ENCODE measurements around the gene CELA2A.
"Not testable (repeated sequence)": the region's sequence is repeated elsewhere in the genome, so short reads cannot be mapped to it uniquely, and the experiment has no call there.

Gene CELA2A

DNA sequence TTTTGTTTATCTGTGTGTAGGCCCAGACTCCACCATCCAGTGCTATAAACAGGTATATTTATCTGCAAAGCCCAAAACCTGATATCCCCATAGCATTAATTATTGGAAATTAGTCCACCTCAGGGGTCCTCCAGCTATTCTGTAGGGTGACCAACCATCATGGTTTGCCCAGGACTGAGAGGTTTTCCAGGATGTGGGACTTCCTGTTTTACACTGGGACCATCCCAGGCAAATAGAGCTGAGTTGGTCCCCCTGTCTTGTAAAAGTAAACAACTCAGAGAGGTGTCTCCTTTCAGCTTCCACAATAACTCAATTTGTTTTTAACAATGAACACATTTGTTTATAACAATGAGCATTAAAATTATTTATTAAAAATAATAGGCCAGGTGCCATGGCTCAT is 11.6 kb downstream of the CELA2A start:
- DNase-seq (ENCODE audit: low spot score), result no peak

DNA sequence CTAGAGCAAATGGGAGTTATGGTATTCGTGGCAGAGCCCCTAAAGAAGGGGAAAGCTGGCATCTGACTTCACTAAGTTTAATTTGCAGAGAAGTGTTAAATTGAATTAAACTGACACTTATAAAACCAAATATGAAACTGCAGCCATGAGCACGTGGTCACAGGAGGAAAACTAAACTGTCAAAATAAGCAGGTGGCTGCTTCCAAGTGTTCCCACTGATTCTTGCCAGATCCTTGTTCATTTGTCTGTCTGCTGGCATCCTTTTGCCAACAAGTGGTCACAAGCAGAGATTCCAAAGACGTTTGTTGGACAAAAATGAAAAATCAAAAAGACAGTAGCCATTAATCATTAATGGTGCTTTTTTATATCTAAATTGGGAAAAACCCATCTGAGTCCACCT is 12.8 kb downstream of the CELA2A start:
- no peak for DNase-seq (ENCODE audit: low spot score)

DNA sequence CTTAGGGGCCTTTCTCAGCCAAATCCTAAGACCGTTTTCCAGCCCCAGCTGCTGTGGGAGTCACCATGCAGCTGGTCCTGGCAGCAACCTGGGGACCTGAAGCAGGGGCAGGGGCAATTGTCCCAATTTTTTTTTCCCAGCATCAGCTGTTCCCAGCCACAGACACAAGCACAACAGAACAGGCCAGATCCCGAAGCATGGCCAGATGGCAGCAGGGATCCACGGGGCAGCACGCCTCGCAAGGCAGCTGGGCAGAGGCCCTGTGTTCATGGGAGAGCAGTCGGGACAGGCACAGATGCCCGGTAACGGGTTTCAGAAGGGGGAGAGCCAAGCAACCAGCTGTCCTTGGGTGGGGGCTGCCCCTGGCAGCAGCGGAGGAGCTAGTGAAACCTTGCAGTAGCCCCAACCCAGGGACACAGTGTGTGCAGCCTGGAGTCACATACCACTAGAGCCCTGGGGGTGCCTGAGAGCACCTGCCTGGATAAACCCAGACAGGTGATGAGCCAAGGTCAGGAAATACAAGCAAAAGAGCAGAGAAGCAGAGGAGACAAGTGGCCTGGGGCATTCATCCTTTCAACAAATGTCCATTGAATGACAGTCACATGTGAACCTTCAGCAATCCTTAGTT is 13.4 kb downstream of the CELA2A start:
- DNase-seq (ENCODE audit: low spot score), result peak; percentile 20

DNA sequence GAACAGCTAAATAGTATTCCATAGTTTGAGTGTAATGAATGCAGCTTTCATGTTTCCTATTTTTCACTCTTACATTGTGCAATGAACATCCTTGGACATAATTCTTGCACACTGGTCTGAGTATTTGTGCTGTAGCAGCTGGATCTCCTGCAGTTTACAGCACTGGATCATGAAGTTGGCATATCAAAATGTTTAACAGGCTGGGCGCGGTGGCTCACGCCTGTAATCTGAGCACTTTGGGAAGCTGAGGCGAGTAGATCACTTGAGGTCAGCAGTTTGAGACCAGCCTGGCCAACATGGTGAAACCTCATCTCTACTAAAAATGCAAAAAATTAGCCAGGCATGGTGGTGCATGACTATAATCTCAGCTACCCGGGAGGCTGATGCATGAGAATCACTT is 14.5 kb downstream of the CELA2A start:
- not testable (repeated sequence) for DNase-seq (ENCODE audit: low spot score)

DNA sequence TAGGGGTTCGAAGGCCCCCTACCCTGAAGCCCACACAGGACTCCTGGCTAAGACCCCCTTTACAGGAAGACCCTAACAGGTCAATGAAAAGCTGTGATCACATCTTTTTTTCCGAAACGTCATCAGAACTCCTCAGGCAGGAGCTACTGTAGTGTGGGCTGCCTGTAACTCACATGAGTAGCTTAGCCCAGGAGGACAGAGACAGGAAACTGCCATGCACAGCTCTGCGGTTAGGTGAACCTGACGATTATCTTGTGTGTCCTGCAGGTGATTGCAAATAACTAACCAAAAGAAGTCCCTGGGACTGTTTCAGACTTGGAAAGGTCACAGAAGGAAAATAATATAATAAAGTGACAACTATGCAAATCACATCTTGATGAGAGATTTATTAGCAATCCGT is 15.2 kb downstream of the CELA2A start:
- not testable (repeated sequence) for DNase-seq (ENCODE audit: low spot score)

DNA sequence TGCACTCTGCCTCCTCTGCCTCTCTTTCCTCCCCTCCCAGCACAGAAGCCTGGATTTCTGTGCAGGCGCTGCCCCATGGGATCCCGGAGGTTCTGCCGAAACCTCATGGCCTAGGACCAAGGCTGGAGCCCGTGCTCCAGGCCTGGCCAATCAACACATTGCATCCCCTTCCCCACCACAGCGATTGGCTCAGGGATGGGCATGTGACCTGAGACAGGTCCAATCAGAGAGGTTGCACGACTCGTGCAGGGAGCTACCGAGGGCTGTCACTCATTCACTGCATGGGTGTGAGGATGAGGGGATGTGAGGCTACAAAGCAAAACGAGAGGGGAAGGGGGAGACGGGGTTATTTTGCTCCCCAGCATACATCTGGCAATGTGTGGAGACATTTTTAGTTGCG is 16.1 kb downstream of the CELA2A start:
- no peak for DNase-seq (ENCODE audit: low spot score)

DNA sequence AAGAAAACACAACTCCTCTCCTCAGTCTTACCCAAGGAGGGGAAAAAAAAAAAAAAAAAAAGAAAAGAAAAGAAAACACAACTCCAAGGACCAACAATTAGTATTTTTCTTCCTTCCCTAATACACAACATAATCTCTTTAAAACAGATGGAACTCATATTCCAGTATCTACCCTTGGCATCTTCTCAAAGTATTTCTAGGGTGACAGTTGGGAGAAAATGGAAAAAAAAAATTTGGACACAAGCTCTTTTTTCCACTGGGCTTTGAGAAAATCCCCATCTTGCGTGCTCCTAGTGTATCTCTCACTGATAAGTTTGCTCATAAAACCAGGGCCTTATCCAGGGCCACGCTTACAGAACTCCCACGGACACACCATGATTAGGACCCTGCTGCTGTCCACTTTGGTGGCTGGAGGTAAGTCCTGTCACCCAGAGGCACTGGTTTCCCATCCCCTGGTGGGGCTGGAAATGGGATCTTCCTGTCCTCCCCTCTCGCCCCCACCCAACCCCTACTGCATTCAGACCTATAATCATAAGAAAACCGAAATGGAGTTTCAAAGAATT is 19.3 kb downstream of the CELA2A start, which contains the start of gene CELA2B:
TSS of gene CELA2B (plus strand) at position 353 of the 563 bp plus-strand sequence. CDS start at position 375, 22 bp downstream.
- DNase-seq (ENCODE audit: low spot score), result no peak

DNA sequence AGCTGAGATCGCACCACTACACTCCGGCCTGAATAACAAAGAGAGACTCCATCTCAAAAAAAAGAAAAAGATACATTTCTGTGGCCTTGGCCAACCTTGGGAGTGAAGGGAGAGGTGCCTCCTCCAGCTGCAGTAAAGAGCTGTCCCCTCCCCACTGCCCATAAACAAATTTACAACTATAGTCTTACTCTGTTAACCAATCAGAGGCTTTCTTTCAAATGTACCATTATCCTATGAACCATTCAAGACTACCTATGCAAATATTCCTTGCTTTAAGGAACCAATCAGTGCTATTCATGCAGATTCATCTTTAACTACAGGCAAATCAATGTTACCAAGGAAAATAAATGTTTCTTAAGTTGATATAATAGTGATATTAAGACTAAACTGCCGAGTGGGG is 20.4 kb downstream of the CELA2A start:
- no peak for DNase-seq (ENCODE audit: low spot score)

DNA sequence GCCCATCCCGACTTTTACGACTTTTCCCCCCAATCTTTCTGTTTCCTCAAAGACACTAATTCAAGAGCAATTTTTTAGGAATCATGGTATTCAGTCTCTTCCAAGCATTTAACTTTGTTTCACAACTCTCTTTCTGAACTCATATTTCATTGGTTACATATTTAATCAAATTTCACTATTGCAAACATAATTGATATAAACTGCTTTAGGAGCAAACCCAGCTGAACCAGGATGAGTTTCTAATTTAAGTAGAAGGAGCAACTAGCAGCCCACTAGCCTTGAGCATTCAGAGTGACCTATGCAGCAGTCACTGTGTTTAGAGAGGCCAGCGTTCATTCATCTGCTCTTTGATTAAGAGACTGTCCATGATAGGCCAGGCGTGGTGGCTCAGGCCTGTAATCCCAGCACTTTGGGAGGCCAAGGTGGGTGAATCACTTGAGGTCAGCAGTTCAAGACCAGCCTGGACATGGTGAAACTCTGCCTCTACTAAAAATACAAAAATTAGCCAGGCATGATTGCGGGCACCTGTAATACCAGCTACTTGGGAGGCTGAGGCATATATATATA is 21.2 kb downstream of the CELA2A start:
- DNase-seq (ENCODE audit: low spot score), result no peak

DNA sequence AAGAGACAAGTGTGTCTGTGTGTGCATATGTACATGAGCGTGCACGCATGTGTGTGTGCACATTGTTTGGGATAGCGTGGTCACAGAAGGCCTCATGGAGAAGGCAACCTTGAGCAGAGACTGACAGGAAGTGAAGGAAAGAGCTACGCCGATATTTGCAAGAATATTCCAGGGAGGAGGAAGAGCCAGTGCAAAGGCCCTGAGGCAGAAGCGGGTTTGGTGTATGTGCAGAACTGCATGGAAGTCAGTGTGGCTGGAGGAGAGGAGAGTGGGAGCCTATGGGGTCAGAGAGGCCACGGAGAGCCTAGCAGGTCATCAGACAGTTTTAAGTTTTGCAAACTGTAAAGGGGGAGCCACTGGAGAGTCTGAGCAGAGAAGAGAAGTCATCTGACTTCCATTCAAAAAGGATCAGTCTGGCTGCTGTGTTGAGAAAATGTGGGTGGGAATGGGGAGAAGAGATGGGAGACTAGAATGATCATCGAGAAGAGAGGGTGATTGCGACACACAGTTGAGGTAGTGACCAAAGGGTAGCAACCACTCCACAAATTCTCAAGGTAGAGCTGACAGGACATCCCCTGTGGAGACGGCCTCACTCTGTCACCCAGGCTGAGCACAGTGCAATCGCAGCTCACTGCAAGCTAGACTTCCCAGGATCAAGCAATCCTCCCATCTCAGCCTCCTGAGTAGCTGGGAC is 23.3 kb downstream of the CELA2A start:
- no peak for DNase-seq (ENCODE audit: low spot score)

DNA sequence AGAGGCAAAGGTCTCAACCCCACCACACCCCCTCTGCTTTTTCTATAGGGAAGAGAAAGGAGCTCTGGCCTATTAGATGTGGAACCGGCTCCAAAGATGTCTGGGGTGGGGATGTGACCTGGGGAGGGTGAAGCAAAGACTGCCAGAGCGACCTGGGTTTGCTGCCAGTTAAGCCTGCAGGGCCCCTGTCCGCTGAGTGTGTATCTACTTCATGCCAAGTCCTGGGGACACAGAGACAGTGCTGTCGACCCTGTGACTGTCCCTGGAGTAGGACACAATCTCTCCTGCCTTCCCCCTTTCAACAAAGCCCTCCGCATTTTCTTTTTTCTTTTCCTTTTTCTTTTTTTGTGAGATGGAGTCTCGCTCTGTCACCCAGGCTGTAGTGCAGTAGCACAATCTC is 25.9 kb downstream of the CELA2A start:
- not testable (repeated sequence) for DNase-seq (ENCODE audit: low spot score)

DNA sequence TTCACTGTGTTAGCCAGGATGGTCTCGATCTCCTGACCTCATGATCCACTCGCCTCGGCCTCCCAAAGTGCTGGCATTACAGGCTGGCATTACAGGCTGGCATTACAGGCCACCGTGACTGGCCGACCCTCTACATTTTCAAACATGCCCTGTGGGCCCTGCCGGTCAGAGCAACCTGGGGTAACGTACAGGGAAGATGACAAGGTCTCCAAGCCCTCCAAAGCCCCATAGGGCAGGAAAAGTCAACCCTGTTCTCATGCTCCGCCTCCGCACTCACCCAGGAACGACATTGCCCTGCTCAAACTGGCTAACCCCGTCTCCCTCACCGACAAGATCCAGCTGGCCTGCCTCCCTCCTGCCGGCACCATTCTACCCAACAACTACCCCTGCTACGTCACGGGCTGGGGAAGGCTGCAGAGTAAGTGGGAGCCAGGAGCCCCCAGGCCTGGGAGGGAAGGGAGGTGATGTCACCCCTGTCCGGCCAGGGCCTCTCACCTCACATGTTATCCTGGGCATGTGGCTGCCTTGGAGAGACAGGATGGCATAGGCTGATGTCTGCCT is 26.5 kb downstream of the CELA2A start:
- not testable (repeated sequence) for DNase-seq (ENCODE audit: low spot score)

DNA sequence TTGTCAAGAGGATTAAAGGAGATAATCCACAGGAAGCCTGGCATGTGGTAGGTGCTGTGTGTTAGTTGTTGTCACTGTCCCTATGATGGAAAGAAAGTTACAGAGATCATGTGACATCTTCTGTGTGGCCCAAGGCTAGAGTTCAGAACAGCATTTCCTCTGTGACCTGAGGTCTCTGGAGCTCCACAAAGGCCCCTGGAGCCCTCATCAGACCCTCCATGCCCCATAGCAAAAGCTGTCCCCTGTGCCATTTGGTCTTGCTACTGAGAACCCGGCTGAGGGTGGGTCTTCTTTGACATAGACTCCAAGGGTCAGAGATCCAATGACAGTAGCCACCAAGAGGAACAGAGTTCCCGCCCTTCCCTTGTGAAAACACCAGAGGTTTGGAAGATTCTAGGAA is 27.4 kb downstream of the CELA2A start:
- DNase-seq (ENCODE audit: low spot score), result no peak

DNA sequence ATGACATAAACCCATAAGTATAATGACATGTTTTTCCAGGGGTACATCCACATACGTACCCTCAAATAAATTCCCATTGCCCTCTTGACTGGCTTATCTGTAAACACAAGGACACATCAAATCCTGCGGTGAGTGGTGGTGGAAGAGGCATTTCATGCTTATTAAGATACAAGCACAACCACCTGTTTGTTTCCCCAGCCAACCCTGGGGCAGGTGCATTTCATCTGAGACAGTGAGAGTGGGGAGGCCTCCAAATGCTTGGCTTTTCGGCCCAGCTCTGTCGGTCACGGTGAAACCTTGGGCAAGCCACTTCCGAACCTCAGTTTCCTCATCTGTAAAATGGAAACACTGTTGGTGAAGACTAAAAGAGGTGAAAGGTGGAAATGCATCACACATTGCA is 27.9 kb downstream of the CELA2A start:
- DNase-seq (ENCODE audit: low spot score), result not testable (repeated sequence)

DNA sequence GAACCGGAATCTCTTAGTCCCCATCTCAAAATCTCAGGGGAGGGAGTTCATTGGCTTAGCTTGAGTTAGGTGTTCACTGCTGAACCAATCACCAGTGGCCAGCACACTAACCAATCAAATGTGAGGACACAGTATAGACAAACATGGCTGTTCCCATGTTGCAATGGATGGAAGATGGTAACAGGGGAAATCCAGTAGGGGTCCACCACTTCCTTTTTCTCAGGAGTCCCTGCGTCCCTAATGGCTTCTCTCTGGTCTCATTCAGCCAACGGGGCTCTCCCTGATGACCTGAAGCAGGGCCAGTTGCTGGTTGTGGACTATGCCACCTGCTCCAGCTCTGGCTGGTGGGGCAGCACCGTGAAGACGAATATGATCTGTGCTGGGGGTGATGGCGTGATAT is 29.1 kb downstream of the CELA2A start:
- no peak for DNase-seq (ENCODE audit: low spot score)

DNA sequence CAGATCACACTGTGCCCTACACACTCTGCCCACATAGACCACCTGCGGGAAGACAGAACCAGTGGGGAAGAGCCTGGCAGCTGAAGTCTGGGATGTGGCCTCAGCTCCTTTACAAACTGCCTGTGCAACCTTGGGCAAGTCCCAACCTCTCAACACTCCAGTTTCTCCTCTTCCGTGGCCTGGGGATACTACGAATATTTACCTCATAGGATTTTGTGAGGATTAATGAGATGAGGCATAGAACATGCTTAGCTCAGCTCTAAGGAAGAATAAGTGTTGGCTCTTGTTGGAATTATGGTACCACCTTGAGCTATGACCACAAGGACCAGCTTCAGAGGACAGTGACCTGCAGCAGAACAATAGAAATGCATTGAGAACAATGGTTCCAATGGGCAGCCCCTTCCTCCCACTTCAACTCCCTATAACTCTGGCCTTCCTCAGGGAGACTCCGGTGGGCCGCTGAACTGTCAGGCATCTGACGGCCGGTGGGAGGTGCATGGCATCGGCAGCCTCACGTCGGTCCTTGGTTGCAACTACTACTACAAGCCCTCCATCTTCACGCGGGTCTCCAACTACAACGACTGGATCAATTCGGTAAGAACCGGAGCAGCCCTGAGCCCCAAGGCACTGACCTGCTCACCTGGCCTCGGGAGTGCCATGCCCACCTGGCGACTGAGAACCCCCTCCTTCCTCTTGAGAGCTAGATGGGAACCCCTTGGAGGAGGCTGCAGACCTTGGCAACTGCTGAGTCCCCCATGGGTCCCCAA is 30.5 kb downstream of the CELA2A start:
- not testable (repeated sequence) for DNase-seq (ENCODE audit: low spot score)

DNA sequence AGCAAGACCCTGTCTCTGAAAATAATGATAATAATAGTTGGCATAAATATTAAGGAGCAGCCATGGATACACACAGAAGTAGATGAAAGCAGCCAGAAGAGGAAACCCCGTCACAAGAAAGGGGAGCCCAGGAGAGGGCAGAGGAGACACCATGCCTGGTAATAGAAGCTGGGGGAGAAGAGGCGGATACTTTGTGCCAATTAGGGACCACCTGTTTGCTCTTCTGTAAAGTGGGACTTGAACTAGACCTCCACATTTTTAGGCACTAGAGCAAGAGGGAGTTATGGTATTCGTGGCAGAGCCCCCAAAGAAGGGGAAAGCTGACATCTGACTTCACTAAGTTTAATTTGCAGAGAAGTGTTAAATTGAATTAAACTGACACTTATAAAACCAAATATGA is 31.8 kb downstream of the CELA2A start:
- DNase-seq (ENCODE audit: low spot score), result no peak

DNA sequence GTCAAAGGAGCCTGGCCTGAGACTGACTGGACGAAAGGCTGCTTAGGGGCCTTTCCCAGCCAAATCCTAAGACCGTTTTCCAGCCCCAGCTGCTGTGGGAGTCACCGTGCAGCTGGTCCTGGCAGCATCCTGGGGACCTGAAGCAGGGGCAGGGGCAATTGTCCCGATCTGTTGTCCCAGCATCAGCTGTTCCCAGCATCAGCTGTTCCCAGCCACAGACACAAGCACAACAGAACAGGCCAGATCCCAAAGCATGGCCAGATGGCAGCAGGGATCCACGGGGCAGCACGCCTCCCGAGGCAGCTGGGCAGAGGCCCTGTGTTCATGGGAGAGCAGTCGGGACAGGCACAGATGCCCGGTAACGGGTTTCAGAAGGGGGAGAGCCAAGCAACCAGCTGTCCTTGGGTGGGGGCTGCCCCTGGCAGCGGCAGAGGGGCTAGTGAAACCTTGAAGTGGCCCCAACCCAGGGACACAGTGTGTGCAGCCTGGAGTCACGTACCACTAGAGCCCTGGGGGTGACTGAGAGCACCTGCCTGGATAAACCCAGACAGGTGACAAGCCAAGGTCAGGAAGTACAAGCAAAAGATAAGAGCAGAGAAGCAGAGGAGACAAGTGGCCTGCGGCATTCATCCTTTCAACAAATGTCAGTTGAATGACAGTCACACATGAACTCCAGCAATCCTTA is 32.7 kb downstream of the CELA2A start:
- DNase-seq (ENCODE audit: low spot score), result peak; percentile 52

DNA sequence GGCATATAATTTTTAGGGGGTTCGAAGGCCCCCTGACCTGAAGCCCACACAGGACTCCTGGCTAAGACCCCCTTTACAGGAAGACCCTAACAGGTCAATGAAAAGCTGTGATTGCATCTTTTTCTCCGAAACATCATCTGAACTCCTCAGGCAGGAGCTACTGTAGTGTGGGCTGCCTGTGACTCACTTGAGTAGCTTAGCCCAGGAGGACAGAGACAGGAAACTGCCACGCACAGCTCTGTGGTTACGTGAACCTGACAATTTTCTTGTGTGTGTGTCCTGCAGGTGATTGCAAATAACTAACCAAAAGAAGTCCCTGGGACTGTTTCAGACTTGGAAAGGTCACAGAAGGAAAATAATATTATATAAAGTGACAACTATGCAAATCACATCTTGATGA is 34.5 kb downstream of the CELA2A start:
- not testable (repeated sequence) for DNase-seq (ENCODE audit: low spot score)

DNA sequence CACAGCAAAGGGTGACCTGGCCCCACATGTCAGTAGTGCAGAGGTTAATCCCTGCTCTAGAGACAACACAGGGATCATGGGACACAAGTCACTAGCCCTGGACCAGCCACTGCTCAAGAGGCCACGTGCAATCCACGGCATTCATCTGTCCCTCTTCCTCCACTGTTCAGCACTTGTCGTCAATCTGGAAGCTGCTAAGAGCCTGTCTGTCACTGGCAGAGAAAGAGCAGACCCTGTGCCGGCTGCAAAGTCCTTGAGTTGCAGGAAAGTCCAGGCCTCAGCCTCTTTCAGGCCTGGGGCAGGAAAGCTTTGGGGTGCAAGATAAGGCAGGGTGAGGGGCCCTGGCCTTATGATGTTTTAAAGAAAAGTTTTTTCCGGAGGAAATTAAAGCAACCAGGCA is 36.1 kb downstream of the CELA2A start:
- no peak for DNase-seq (ENCODE audit: low spot score)

DNA sequence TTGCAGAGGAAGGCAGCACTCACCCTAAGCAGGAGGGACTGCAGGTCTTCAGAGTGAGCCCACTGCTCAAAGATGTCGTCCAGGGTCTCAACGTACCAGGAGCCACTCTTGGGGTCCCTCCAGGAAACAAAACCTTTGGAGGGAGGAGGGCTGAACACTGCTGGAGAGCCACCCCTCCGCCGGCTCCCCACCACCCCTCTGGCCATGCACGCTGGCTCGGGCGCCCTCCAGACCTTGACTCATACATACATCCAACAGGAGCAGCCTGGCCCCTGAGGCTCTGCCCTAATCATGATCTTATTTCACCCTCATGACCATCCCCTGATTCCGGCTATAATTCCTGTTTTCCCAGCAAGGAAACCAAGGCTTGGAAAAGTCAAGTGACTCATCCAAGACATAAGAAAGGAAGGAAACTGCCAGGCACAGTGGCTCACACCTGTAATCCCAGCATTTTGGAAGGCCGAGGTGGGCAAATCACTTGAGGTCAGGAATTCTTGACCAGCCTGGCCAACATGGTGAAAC is 37.4 kb downstream of the CELA2A start:
- no peak for DNase-seq (ENCODE audit: low spot score)

All from Ammon's horn (tissue), 1 donor.